Measurements from ENCODE around the gene RILPL1. TPM values are rescaled to one million over a fixed set of nuclear protein-coding genes. Genes with fewer than 3 reads are reported as not detected.

The RILPL1 gene
- total and polyA plus RNA-seq, 2 of the 4 experiments (the other 2 are of a cell fraction), result 11.1 to 19.8 TPM

GRCh38 chr12:123474485-123475245 lies 58.9 kb downstream of the RILPL1 start:
- H3K27ac ChIP-seq (ENCODE audit: insufficient read depth, low read length), result no peak overlapping the region
- H2BK15ac ChIP-seq (ENCODE audit: low read depth, low read length), result no peak overlapping the region
- no peak overlapping the region for H3K14ac ChIP-seq (replicated peaks; ENCODE audit: low read depth, low read length)
- dilution Hi-C loops (cut with HindIII; ENCODE audit: low sequenced_read_pairs, unreplicated experiment), result no loop called here
- no peak for ATAC-seq (ENCODE audit: low read depth)
- peaks cover 34% of the 10 kb centered on the region for H3K36me3 ChIP-seq (ENCODE audit: control insufficient read depth, insufficient read depth, low read length)
- H3K27me3 ChIP-seq (ENCODE audit: control insufficient read depth, insufficient read depth, low read length), result no peaks in the 10 kb centered on the region
- BruUV-seq (replicated peaks), result no TSS peak
- no peak overlapping the region for H3K4ac ChIP-seq (ENCODE audit: low read depth, low read length)
- H3K79me1 ChIP-seq (ENCODE audit: low read depth in 1 of 2, low read length in 2 of 2), result peaks cover 4 to 44% of the 10 kb centered on the region in 2 experiments; a peak in 3 of 4 replicates
- no peak overlapping the region for H3K56ac ChIP-seq (ENCODE audit: extremely low read depth, insufficient read depth, low read length)
- no peak overlapping the region for H3K23ac ChIP-seq (ENCODE audit: low read depth, low read length)
- WGBS, 2 experiments (ENCODE audit: extremely low coverage in 2 of 2, insufficient read length in 1 of 2), result 70% methylated on average over 2 of the region's 13 CpGs; no CpG with 5 or more reads in 1 of the 2 experiments
- no peak overlapping the region for H3K18ac ChIP-seq (ENCODE audit: low read depth, low read length)
- H2BK120ac ChIP-seq (ENCODE audit: low read depth, low read length), result no peak overlapping the region
- H2BK20ac ChIP-seq (ENCODE audit: low read depth, low read length), result no peak overlapping the region
- H4K8ac ChIP-seq (ENCODE audit: low read depth in 2 of 2, low read length in 2 of 2), result no peak overlapping the region
- in situ Hi-C loops (cut with MboI; ENCODE audit: low sequenced_read_pairs), result no loop called here
- H3K9me3 ChIP-seq (ENCODE audit: control insufficient read depth, insufficient read depth, low read length), result no peaks in the 10 kb centered on the region
- no peak overlapping the region for H2AK9ac ChIP-seq (replicated peaks; ENCODE audit: low read depth, low read length, poor library complexity)
- intact Hi-C loops (cut with micrococcal nuclease), result no loop called here
- TF ChIP-seq RAD21 (IDR thresholded peaks at IDR 0.05; ENCODE audit: low read length) (no peak), RCOR1 (IDR thresholded peaks at IDR 0.05; ENCODE audit: insufficient replicate concordance, low read length) (no peak), BHLHE40 (IDR thresholded peaks at IDR 0.05; ENCODE audit: low read depth, low read length) (no peak), MAZ (IDR thresholded peaks at IDR 0.05; ENCODE audit: borderline replicate concordance, low read depth, low read length) (no peak)
- no peak overlapping the region for H3K4me2 ChIP-seq (ENCODE audit: low read depth, low read length)
- H2BK5ac ChIP-seq (ENCODE audit: low read depth, low read length, poor library complexity, severe bottlenecking), result no peak overlapping the region
- POLR2A ChIA-PET (ENCODE audit: unreplicated experiment), result interaction anchor here (0.6 kb wide), 1 partner anchor 342 kb away, joined by 4 read pairs; no protein-coding TSS in a partner anchor
- no peak overlapping the region for H4K91ac ChIP-seq (ENCODE audit: insufficient read depth, low read depth, low read length)
- H3K4me1 ChIP-seq (ENCODE audit: control insufficient read depth, insufficient read depth, low read length), result peaks cover 3% of the 10 kb centered on the region
- no peak overlapping the region for H2AFZ ChIP-seq (replicated peaks; ENCODE audit: low read length, poor library complexity)
- H3K9ac ChIP-seq (ENCODE audit: low read depth, low read length), result no peak overlapping the region
- no peak overlapping the region for H3K4me3 ChIP-seq (ENCODE audit: insufficient read depth, low read depth, low read length)
- peaks cover 23% of the 10 kb centered on the region for H4K20me1 ChIP-seq (ENCODE audit: insufficient read depth, low read length)
- H4K5ac ChIP-seq (ENCODE audit: low read depth, low read length), result no peak overlapping the region
- CTCF ChIA-PET, result no interaction called here
- no peak overlapping the region for H2AK5ac ChIP-seq (ENCODE audit: low read depth, low read length)
- H3K9me1 ChIP-seq (ENCODE audit: insufficient read depth, low read length), result no peaks in the 10 kb centered on the region; the same call in 1 of the 2 replicates
- DNase-seq, result no peak
